IgD-negative memory B cell (primary cell): Measurements from ENCODE around the gene KLHL24. TPM values are rescaled to one million over a fixed set of nuclear protein-coding genes. Genes with fewer than 3 reads are reported as not detected.

Source experiments
- polyA plus RNA-seq: library from polyadenylated mRNA; unstranded; fragments of 300-500 nt; fragmentation: Illumina TruSeq; gene quantifications from one replicate; pipeline ENCODE4 v1.2.3, GENCODE V29; 2021

KLHL24 gene
- polyA plus RNA-seq, 1 donor from 2014 or later, result 41.3 TPM

Other genes starting within 250 kb of the KLHL24 start
- 0.15 TPM for gene MCF2L2, start 207.0 kb upstream of the KLHL24 start, polyA plus RNA-seq
- 31.3 TPM for gene KLHL6, start 79.9 kb upstream of the KLHL24 start, polyA plus RNA-seq
- gene YEATS2, start 62.2 kb downstream of the KLHL24 start, polyA plus RNA-seq, result 7.2 TPM
- not detected for gene MAP6D1, start 190.0 kb downstream of the KLHL24 start, polyA plus RNA-seq
- 95.3 TPM for gene PARL, start 249.3 kb downstream of the KLHL24 start, polyA plus RNA-seq